ENCODE measurements around the gene ACOT7.

DNA sequence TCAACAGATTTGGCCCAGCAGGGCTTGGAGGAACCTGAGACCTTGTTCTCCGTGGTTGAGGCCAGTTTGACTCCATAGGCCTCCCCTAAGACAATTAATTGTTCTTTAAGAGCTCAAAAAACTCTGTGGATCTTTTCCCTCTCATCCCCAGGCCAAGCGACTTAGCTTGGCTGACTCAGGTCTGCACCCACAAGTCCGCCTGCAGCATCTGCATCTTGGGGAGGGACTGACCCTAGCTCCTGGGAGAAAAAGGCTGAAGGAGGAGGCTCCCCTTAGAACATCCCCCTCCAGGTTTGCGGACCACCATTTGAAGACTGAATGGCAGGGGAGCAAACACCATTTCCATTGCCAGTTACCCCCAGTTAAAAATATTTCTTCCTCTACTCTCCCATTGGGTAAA, 27.7 kb upstream of the ACOT7 start:
- TF ChIP-seq, protein P1, sequence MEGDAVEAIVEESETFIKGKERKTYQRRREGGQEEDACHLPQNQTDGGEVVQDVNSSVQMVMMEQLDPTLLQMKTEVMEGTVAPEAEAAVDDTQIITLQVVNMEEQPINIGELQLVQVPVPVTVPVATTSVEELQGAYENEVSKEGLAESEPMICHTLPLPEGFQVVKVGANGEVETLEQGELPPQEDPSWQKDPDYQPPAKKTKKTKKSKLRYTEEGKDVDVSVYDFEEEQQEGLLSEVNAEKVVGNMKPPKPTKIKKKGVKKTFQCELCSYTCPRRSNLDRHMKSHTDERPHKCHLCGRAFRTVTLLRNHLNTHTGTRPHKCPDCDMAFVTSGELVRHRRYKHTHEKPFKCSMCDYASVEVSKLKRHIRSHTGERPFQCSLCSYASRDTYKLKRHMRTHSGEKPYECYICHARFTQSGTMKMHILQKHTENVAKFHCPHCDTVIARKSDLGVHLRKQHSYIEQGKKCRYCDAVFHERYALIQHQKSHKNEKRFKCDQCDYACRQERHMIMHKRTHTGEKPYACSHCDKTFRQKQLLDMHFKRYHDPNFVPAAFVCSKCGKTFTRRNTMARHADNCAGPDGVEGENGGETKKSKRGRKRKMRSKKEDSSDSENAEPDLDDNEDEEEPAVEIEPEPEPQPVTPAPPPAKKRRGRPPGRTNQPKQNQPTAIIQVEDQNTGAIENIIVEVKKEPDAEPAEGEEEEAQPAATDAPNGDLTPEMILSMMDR (IDR thresholded peaks at IDR 0.05): no peak
- TF ChIP-seq POLR2A (IDR thresholded peaks at IDR 0.05): no peak

Data from transverse colon (tissue), 3 donors.